HEK293 (cell line): ENCODE data around the gene ADPRHL1.

ENCODE experiments used
- CTCF ChIA-PET: fragments of 350-600 bp; formaldehyde crosslinking; extraction: SDS; loops from one replicate; lab custom pipeline; 2021; ENCODE audit warnings: antibody characterized with exemption; lab: Yijun Ruan, JAX
- POLR2A ChIA-PET: fragments of 300-600 bp; formaldehyde crosslinking; extraction: SDS; loops from one replicate; lab custom pipeline; 2020; ENCODE audit warnings: antibody characterized with exemption, inconsistent platforms; lab: Yijun Ruan, JAX
- H3K27ac ChIP-seq: fragments of 200-500 bp; sonication (Bioruptor generic); 2 replicates; pipeline ENCODE4 v1.5.1; 2014; ENCODE audit warnings: low read depth, low read length, control low read depth, inconsistent platforms; ENCODE audit errors: extremely low read depth
- H3K36me3 ChIP-seq, 2 experiments: fragments of 200-500 bp in 1 of 2; sonication (Bioruptor generic) in 1 of 2; 1 replicate in 1 of 2; 2 replicates in 1 of 2; pipeline ENCODE4 v1.5.1; 2014 to 2017; ENCODE audit warnings: inconsistent platforms in 2 of 2, low read length in 2 of 2; ENCODE audit not compliant: control insufficient read depth in 2 of 2, insufficient read depth in 1 of 2
- H3K4me1 ChIP-seq: fragments of 200-500 bp; sonication (Bioruptor generic); 2 replicates; pipeline ENCODE4 v1.5.1; 2014; ENCODE audit warnings: mild to moderate bottlenecking, low read length, inconsistent platforms; ENCODE audit not compliant: control insufficient read depth, insufficient read depth
- H3K4me3 ChIP-seq: 2 replicates; pipeline ENCODE4 v1.5.1; 2011; ENCODE audit warnings: low read depth, mild to moderate bottlenecking, control low read depth, low read length, moderate library complexity
- H3K9me3 ChIP-seq: fragments of 200-500 bp; sonication (Bioruptor generic); 2 replicates; pipeline ENCODE4 v1.5.1; 2014; ENCODE audit warnings: low read depth, low read length, inconsistent platforms; ENCODE audit not compliant: control insufficient read depth, insufficient read depth
- AEBP2 ChIP-seq: fragments of 450-650 bp; formaldehyde crosslinking; IDR thresholded peaks from 2 replicates; pipeline ENCODE4 v1.5.1; 2016; ENCODE audit warnings: missing biosample characterization, missing genetic modification characterization, borderline replicate concordance
- BCL11A ChIP-seq: fragments of 450-650 bp; formaldehyde crosslinking; IDR thresholded peaks from 2 replicates; pipeline ENCODE4 v1.5.1; 2016; ENCODE audit warnings: low read depth, missing biosample characterization, missing genetic modification characterization
- GLIS2 ChIP-seq: fragments of 450-650 bp; formaldehyde crosslinking; IDR thresholded peaks from 2 replicates; pipeline ENCODE4 v1.5.1; 2016; ENCODE audit warnings: missing biosample characterization, missing genetic modification characterization
- ZBTB10 ChIP-seq: fragments of 450-650 bp; formaldehyde crosslinking; IDR thresholded peaks from 2 replicates; pipeline ENCODE4 v1.5.1; 2016; ENCODE audit warnings: missing biosample characterization, missing genetic modification characterization
- ZBTB11 ChIP-seq: fragments of 450-650 bp; formaldehyde crosslinking; conservative IDR thresholded peaks from 2 replicates; pipeline ENCODE4 v1.5.1; 2016; ENCODE audit warnings: low read depth, missing biosample characterization, missing genetic modification characterization
- ZBTB20 ChIP-seq: fragments of 450-650 bp; formaldehyde crosslinking; IDR thresholded peaks from 2 replicates; pipeline ENCODE4 v1.5.1; 2016; ENCODE audit warnings: missing biosample characterization, missing genetic modification characterization
- ZEB2 ChIP-seq: fragments of 450-650 bp; formaldehyde crosslinking; IDR thresholded peaks from 2 replicates; pipeline ENCODE4 v1.5.1; 2016; ENCODE audit warnings: missing biosample characterization, missing genetic modification characterization
- ZIC2 ChIP-seq: fragments of 450-650 bp; formaldehyde crosslinking; IDR thresholded peaks from 2 replicates; pipeline ENCODE4 v1.5.1; 2016; ENCODE audit warnings: missing biosample characterization, missing genetic modification characterization
- ZNF174 ChIP-seq: fragments of 450-650 bp; formaldehyde crosslinking; IDR thresholded peaks from 2 replicates; pipeline ENCODE4 v1.5.0; 2017; ENCODE audit warnings: missing biosample characterization, mild to moderate bottlenecking, missing genetic modification characterization
- ZNF335 ChIP-seq: fragments of 450-650 bp; formaldehyde crosslinking; conservative IDR thresholded peaks from 2 replicates; pipeline ENCODE4 v1.5.1; 2016; ENCODE audit warnings: missing biosample characterization, missing genetic modification characterization
- ZNF366 ChIP-seq: fragments of 450-650 bp; formaldehyde crosslinking; conservative IDR thresholded peaks from 2 replicates; pipeline ENCODE4 v1.5.1; 2016; ENCODE audit warnings: missing biosample characterization, missing genetic modification characterization
- ZNF394 ChIP-seq: fragments of 450-650 bp; formaldehyde crosslinking; IDR thresholded peaks from 2 replicates; pipeline ENCODE4 v1.5.1; 2016; ENCODE audit warnings: missing biosample characterization, missing genetic modification characterization, mild to moderate bottlenecking, moderate library complexity, borderline replicate concordance
- ZNF398 ChIP-seq: fragments of 450-650 bp; formaldehyde crosslinking; IDR thresholded peaks from 2 replicates; pipeline ENCODE4 v1.5.1; 2017; ENCODE audit warnings: missing biosample characterization, missing genetic modification characterization
- ZNF48 ChIP-seq: fragments of 450-650 bp; formaldehyde crosslinking; IDR thresholded peaks from 2 replicates; pipeline ENCODE4 v1.5.1; 2016; ENCODE audit warnings: missing biosample characterization, missing genetic modification characterization
- ZNF501 ChIP-seq: fragments of 450-650 bp; formaldehyde crosslinking; IDR thresholded peaks from 2 replicates; pipeline ENCODE4 v1.5.1; 2016; ENCODE audit warnings: missing biosample characterization, missing genetic modification characterization
- ZNF521 ChIP-seq: fragments of 450-650 bp; formaldehyde crosslinking; IDR thresholded peaks from 2 replicates; pipeline ENCODE4 v1.5.1; 2017; ENCODE audit warnings: missing biosample characterization, mild to moderate bottlenecking, missing genetic modification characterization
- ZNF544 ChIP-seq: fragments of 450-650 bp; formaldehyde crosslinking; IDR thresholded peaks from 2 replicates; pipeline ENCODE4 v1.5.0; 2017; ENCODE audit warnings: missing biosample characterization, missing genetic modification characterization
- ZNF560 ChIP-seq: fragments of 450-650 bp; formaldehyde crosslinking; IDR thresholded peaks from 2 replicates; pipeline ENCODE4 v1.5.1; 2017; ENCODE audit warnings: missing biosample characterization, missing genetic modification characterization, borderline replicate concordance
- ZNF670 ChIP-seq: fragments of 450-650 bp; formaldehyde crosslinking; IDR thresholded peaks from 2 replicates; pipeline ENCODE4 v1.5.1; 2016; ENCODE audit warnings: missing biosample characterization, missing genetic modification characterization, low read depth
- ZNF692 ChIP-seq: fragments of 450-650 bp; formaldehyde crosslinking; IDR thresholded peaks from 2 replicates; pipeline ENCODE4 v1.5.1; 2016; ENCODE audit warnings: missing biosample characterization, missing genetic modification characterization
- ZNF76 ChIP-seq: fragments of 450-650 bp; formaldehyde crosslinking; IDR thresholded peaks from 2 replicates; pipeline ENCODE4; 2016; ENCODE audit warnings: low read depth, missing biosample characterization, missing genetic modification characterization, borderline replicate concordance
- ZNF776 ChIP-seq: fragments of 450-650 bp; formaldehyde crosslinking; IDR thresholded peaks from 2 replicates; pipeline ENCODE4 v1.5.0; 2017; ENCODE audit warnings: missing biosample characterization, missing genetic modification characterization, borderline replicate concordance
- ZSCAN5A ChIP-seq: fragments of 450-650 bp; formaldehyde crosslinking; IDR thresholded peaks from 2 replicates; pipeline ENCODE4 v1.5.1; 2016; ENCODE audit warnings: missing biosample characterization, missing genetic modification characterization

ADPRHL1 gene

GRCh38 chr13:113491418-113491883, 38.2 kb upstream of the ADPRHL1 start:
- CTCF ChIA-PET, result no interaction called here
- peaks cover 12 to 20% of the 10 kb centered on the region in 2 experiments for H3K36me3 ChIP-seq
- POLR2A ChIA-PET, result no interaction called here
- no peaks in the 10 kb centered on the region for H3K9me3 ChIP-seq
- H3K4me1 ChIP-seq, result peaks cover 16% of the 10 kb centered on the region
- H3K27ac ChIP-seq, result peak overlapping the region; percentile 74
- H3K4me3 ChIP-seq, result peak overlapping the region; percentile 80
- TF ChIP-seq AEBP2, result no peak
- 0 out of 2 replicates have a peak, but pooled peaks have one; percentile 20 for TF ChIP-seq ZNF501
- no peak for TF ChIP-seq ZBTB10
- peak; percentile 40; the same call in 1 of the 2 replicates for TF ChIP-seq ZNF76 (tag by site-specific recombination)
- no peak for TF ChIP-seq ZNF670 (tag by site-specific recombination)
- TF ChIP-seq ZNF521 (tag by site-specific recombination), result no peak
- TF ChIP-seq ZNF544 (tag by site-specific recombination), result no peak
- no peak for TF ChIP-seq ZSCAN5A (tag by site-specific recombination)
- TF ChIP-seq BCL11A (tag by site-specific recombination), result no peak
- no peak for TF ChIP-seq ZNF692 (tag by site-specific recombination)
- TF ChIP-seq ZNF174 (tag by site-specific recombination), result no peak
- TF ChIP-seq ZNF48 (tag by site-specific recombination), result no peak
- TF ChIP-seq ZBTB11, result 0 out of 2 replicates have a peak, but pooled peaks have one; percentile 7
- TF ChIP-seq ZBTB20 (tag by site-specific recombination), result peak; percentile 24; the same call in 1 of the 2 replicates
- TF ChIP-seq ZNF335 (tag by site-specific recombination), result peak; percentile 39; the same call in 1 of the 2 replicates
- peak; percentile 83 for TF ChIP-seq ZNF366 (tag by site-specific recombination)
- TF ChIP-seq ZIC2 (tag by site-specific recombination), result peak; percentile 66
- no peak for TF ChIP-seq ZNF776 (tag by site-specific recombination)
- TF ChIP-seq GLIS2 (tag by site-specific recombination), result peak; percentile 71
- TF ChIP-seq ZNF394 (tag by site-specific recombination), result peak; percentile 9; the same call in 1 of the 2 replicates
- TF ChIP-seq ZEB2, result no peak
- peak; percentile 71 for TF ChIP-seq ZNF398 (tag by site-specific recombination)
- no peak for TF ChIP-seq ZNF560
